ENCODE results near the gene CLK2.

The CLK2 gene

GRCh38 chr1:155273343-155274245 lies at the start of gene CLK2:
CLK2 (minus strand) TSS chr1:155273504; CDS start chr1:155270977, 2,527 bp downstream.
- DNase-seq: peak; percentile 99 to 100

DNA sequence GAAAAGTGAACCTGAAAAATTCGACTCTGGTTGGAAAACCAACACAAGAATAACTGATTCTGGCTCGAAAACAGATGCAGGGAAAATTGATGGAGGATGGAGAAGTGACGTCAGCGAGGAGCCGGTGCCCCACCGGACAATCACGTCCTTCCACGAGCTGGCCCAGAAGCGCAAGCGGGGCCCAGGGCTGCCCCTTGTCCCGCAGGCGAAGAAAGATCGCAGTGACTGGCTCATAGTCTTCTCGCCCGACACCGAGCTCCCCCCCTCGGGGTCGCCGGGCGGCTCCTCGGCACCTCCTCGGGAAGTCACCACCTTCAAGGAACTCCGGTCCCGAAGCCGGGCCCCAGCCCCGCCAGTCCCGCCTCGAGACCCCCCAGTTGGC lies 49.3 kb upstream of the CLK2 start:
- DNase-seq: peak in 1 of 2 experiments; percentile 77

GRCh38 chr1:155321639-155322503 lies 48.6 kb upstream of the CLK2 start:
- peak in 1 of 2 experiments; percentile 69 for DNase-seq

DNA sequence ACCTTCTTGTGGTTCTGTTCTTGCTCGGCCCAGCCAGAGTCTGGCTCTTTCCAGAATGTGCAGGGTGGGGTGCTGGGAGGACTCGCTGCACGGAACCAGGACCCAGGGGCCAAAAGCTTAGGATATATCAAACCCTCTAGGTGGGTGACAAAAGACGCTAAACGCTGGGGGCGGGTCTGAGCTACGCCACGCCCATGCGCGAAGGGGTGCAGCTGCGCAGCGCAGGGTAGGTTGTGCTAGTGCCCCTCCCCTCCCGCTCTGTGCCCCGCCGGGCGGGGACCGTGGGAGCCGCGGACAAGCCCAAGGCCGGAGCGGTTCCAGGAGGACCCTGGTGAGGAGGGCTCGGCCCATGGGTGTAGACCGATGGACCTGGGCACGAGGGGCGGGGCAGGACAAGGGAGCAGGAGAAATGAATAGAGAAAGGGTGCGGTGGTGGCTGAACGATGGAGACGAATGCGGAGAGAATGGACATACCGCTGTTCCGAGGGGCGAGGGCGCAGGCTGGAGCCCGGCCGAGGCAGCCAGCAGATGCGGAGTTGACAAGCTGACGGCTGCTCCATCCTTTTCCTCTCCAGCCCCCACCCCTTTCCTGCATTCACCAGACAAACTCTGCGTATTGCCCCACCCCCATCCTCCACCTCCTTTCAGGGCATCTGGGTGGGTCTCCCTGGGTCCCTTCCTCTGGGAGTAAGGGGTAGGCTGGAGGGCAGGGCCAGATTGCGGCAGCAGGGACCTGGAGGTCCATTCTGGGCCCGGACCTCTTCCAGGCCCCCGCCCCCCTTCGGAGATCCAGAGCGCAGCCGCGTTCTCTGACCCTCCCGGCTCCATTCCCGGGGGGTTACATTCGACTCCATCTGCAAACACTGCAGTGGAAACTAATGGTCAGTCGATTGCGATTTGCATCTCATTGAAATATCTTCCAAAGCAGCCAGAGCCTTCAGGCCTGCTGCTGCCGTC lies 47.6 kb upstream of the CLK2 start, which contains the start of gene RUSC1:
RUSC1 (plus strand) TSS at position 234 of the 957 bp plus-strand sequence. CDS start 880 bp downstream, outside the sequence.
- peak; percentile 83 to 97 for DNase-seq

GRCh38 chr1:155320252-155320651 lies 46.9 kb upstream of the CLK2 start:
- DNase-seq: no peak

DNA sequence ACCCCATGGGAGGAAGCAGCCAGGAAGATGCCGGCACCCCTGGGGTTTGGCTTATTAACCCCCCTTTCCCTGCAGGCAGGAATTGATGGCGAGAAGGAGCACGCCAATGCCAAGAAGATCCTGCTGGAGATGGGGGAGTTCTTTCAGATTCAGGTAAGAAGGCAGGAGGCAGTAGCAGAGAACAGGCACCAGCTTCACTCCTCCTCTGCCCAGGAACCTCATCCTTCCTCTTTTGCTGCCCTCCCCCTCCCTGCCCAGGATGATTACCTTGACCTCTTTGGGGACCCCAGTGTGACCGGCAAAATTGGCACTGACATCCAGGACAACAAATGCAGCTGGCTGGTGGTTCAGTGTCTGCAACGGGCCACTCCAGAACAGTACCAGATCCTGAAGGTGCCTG lies 46.2 kb upstream of the CLK2 start:
- no peak for DNase-seq

GRCh38 chr1:155318082-155318481 lies 44.8 kb upstream of the CLK2 start:
- DNase-seq: no peak

DNA sequence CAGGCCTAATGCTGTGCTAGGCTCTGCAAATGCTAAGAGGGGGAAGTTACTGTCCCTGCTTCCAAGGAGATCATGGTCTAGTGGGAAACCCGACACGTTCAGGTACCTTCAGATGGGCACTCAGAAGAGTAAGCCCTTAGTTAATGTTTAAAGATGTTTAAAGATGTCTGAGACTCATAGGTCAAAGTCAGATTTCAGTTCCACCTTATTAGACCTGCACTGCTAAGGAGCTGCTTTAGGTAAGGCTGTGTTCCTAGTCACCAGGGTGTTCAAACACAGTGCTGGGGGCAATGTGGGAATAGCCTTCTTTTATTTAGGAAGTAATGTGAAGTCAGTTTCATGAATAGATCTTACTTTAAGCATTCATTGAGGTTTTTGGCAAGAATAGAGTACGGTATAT lies 43.6 kb upstream of the CLK2 start:
- DNase-seq: no peak

GRCh38 chr1:155313261-155313660 lies 40.0 kb upstream of the CLK2 start:
- DNase-seq: no peak

- DNase-seq: no peak
These were observed 36.2 kb upstream of the CLK2 start for GRCh38 chr1:155309423-155310021.

DNA sequence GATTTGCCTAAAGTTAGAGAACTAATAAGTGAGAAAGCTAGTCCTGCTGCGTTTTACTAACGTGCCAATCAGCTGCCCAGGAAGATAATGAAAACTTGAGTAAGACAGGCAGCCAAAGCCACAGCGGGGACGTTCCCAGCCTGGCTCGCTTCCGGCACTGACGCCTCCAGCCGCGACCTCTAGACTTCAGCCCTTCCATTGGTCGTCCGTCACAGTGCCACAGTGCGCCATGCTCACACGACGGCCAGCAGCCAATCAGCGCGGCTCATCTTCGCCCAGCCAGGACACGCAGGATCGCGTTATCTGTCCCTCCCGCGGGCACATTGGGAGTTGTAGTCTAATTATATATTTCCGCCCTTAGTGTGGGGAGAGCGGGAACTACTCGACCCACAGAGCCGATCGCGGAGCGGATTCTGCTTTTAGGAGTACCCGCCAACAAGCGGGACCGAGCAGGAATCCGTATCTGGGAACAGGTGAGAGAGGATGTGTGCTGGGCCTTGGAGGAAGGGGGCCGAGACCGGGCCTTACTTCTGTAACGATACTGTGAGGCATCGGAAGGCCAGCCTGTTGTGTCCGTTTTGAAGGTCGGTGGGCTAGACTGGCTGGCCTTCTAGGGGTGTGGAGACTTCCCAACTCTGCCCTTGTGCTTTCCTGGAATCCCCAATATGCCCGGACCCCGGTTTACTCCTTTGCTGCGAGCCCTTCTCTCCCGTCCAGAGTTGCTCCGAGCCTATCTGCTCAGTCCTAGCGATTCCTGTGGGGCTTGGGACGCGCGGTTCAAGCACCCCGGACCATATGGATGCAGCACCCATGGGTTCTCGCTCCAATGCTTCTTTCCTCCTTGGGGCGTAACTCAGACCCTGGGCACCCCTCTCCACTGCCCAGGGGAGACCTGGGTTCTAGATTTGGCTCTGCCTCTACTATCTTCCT lies 35.5 kb upstream of the CLK2 start, which contains the start of gene FDPS:
FDPS (plus strand) TSS at position 374 of the 930 bp plus-strand sequence. CDS start 924 bp downstream, outside the sequence.
- DNase-seq: peak; percentile 100

- peak; percentile 54 to 59 for DNase-seq
These were observed 34.0 kb upstream of the CLK2 start for GRCh38 chr1:155307247-155307740.

- no peak for DNase-seq
These were observed 32.6 kb upstream of the CLK2 start for GRCh38 chr1:155305881-155306391.

- DNase-seq: no peak
These were observed 31.3 kb upstream of the CLK2 start for GRCh38 chr1:155304558-155305063.

- DNase-seq: no peak
These were observed 28.1 kb upstream of the CLK2 start, which contains the start of gene PKLR for GRCh38 chr1:155301342-155301841. PKLR (minus strand) TSS chr1:155301438; CDS start chr1:155301395, 43 bp downstream.

DNA sequence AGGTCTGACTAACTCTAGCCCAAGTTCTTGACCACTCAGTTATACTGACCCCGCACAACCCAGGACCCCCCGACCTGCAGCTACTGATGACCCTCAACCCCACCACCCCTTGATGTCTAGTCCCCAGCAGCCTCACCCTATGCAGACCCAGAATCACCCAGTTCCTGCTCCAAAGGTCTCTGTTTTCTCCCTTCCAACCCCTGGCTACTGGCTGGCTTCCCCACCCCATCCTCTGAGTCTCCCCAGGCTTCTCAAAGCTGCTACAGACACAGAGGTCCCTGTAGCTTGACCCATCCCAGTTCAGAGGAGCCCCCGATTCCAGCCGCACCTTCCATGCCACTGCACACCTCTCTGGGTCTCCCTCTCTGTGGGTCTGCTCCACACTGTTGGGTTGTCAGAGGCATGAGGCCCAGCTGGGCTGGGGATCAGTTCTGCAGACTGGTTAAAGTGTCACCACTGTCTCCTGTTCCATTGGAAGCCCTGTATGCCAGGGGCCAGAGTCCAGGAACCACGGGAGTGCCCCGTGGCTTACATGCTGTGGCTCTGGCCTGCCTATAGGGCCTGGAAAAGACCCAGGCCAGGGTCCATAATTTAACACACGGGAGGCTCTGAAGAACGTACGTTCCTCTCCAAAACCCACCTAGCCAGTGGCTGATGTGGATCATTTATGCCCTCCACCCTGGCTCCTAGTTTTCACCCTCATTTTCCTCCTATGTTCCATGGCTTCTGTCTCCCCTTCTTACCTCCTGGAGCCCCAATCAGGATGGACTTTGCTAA lies 27.4 kb upstream of the CLK2 start:
- no peak for DNase-seq

GRCh38 chr1:155300024-155300423 lies 26.7 kb upstream of the CLK2 start:
- no peak for DNase-seq

DNA sequence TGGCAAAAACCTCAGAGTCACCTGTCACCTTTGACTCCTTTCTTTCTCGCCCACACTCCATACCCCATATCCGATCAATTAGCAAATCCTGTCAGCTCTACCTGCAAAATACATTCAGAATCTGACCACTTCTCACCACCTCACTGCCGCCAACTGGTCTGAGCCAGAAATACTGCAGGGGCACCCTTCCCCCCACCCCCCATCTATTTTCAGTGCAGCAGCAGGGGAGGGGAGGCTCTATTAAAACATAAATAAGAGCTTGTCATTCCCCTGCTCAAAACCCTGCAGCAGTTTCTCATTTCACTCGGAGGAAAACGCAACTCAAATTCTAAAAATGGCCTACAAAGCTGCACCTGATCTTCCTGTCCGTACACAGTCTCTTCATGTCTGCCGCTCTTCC lies 24.1 kb upstream of the CLK2 start:
- no peak for DNase-seq

GRCh38 chr1:155296661-155297060 lies 23.4 kb upstream of the CLK2 start:
- DNase-seq: no peak
